AG04450 (cell line): ENCODE results near the gene ZNF117. TPM values are rescaled to one million over a fixed set of nuclear protein-coding genes. Genes with fewer than 3 reads are reported as not detected.
A peak's percentile ranks its signal among the peaks of the same experiment; 100 is the strongest.

Experiments used
- CTCF ChIA-PET: fragments of 300-600, 350-600 bp; formaldehyde crosslinking; extraction: SDS; loops from one replicate; lab custom pipeline; 2022; ENCODE audit warnings: antibody characterized with exemption, inconsistent platforms; lab: Charles Lee
- POLR2A ChIA-PET: fragments of 350-600 bp; formaldehyde crosslinking; extraction: SDS; loops from one replicate; lab custom pipeline; 2021; ENCODE audit warnings: antibody characterized with exemption, inconsistent platforms; lab: Yijun Ruan, JAX
- DNase-seq: peaks from one replicate; pipeline ENCODE4 v3.0.0-alpha.2; 2011; ENCODE audit warnings: low read depth, low spot score
- H3K27ac ChIP-seq: one replicate; pipeline ENCODE4 v1.5.1; 2012; ENCODE audit warnings: low read depth, low read length, control low read depth
- H3K27me3 ChIP-seq: one replicate; pipeline ENCODE4 v1.6.0; 2012; ENCODE audit warnings: low read length; ENCODE audit not compliant: control insufficient read depth, insufficient read depth
- H3K4me3 ChIP-seq: 2 replicates; pipeline ENCODE4 v1.5.1; 2011; ENCODE audit warnings: mild to moderate bottlenecking, low read depth, low read length, control low read depth
- H3K9me3 ChIP-seq: 2 replicates; pipeline ENCODE4 v1.5.1; 2012; ENCODE audit warnings: low read length; ENCODE audit not compliant: control insufficient read depth, insufficient read depth
- polyA plus RNA-seq: library from polyadenylated mRNA; depleted of rRNA; stranded (reverse); fragments of >200 nt; gene quantifications from 2 replicates; pipeline ENCODE4 v1.2.3, GENCODE V29; 2011
- TF ChIP-seq, protein P1 (sequence below): IDR thresholded peaks from 2 replicates; pipeline ENCODE4 v1.5.1; 2011; ENCODE audit warnings: low read depth, low read length, control low read depth, inconsistent platforms

ZNF117 gene
- polyA plus RNA-seq, 1 experiment, result 12.9 TPM

- Histone ChIP-seq H3K9me3 (peaks cover 49% of the 10 kb centered on the region), H3K4me3 (no peak overlapping the region), H3K27ac (no peak overlapping the region), H3K27me3 (no peaks in the 10 kb centered on the region)
- TF ChIP-seq, protein P1, sequence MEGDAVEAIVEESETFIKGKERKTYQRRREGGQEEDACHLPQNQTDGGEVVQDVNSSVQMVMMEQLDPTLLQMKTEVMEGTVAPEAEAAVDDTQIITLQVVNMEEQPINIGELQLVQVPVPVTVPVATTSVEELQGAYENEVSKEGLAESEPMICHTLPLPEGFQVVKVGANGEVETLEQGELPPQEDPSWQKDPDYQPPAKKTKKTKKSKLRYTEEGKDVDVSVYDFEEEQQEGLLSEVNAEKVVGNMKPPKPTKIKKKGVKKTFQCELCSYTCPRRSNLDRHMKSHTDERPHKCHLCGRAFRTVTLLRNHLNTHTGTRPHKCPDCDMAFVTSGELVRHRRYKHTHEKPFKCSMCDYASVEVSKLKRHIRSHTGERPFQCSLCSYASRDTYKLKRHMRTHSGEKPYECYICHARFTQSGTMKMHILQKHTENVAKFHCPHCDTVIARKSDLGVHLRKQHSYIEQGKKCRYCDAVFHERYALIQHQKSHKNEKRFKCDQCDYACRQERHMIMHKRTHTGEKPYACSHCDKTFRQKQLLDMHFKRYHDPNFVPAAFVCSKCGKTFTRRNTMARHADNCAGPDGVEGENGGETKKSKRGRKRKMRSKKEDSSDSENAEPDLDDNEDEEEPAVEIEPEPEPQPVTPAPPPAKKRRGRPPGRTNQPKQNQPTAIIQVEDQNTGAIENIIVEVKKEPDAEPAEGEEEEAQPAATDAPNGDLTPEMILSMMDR, result no peak
- no peak for DNase-seq
- ChIA-PET POLR2A (no interaction called here), CTCF (no interaction called here)
Measured at GRCh38 chr7:65001291-65001814, 10.5 kb upstream of the ZNF117 start.

DNA sequence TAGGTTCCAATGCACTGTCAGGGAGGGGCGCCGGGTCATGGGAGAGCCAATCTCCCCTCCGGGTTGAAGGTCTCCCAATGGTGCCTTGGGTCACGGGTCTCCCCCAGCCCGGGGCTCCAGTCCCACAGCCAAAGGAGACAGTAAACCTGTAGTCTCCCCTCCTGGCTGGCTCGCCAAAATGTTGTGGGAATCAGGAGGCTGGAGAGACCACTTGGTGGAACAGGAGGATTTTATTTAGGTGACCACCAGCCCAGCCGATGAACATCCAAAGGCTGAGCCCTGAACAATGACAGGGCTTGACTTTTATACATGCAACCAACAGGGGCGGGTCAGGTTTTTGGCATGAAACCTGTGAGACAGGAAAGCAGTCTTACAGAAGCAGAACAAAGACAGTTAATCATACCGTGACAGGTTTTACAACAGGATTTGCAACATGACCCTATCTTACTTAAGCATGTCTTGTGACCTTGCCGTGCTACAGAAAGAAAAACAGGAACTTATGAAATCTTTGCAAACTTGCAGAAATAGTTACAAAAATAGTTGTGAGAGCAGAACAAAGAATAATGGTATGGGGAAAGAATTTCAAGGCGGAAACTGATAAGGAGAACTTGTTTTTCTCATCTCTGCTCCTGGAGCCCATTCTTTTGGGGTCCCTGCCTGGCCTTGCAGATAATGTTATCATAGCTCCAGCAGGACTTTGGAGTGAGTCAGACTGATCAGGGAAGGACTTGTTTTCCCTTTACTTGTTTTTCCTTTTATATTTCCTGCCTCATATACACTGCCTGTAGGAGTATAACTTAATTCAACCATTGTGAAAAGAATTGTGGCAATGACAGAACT lies 8.5 kb upstream of the ZNF117 start:
- CTCF ChIA-PET, result no interaction called here
- DNase-seq, result no peak
- POLR2A ChIA-PET, result no interaction called here
- TF ChIP-seq, protein P1, result no peak
- H3K9me3 ChIP-seq, result peaks cover 69% of the 10 kb centered on the region
- no peak overlapping the region for H3K4me3 ChIP-seq
- no peak overlapping the region for H3K27ac ChIP-seq
- H3K27me3 ChIP-seq, result peaks cover 2% of the 10 kb centered on the region

DNA sequence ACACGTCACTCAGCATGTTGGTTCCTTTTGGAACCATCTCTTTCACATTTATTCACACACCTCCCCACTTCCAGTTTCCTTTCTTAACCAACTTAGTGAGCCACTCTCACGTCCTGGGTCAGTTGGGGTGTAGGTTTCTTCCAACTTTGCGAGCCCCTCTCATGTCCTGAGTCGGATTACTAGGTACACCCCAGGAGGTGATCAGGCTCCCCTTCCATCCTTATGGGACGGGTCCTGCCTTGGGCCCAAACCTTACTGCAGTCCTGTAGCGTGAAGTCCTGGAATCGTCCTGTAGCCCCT lies 8.0 kb upstream of the ZNF117 start:
- H3K27me3 ChIP-seq, result peaks cover 2% of the 10 kb centered on the region
- DNase-seq, result no peak
- TF ChIP-seq, protein P1, result no peak
- ChIA-PET CTCF (no interaction called here), POLR2A (no interaction called here)
- peaks cover 67% of the 10 kb centered on the region for H3K9me3 ChIP-seq
- no peak overlapping the region for H3K4me3 ChIP-seq
- no peak overlapping the region for H3K27ac ChIP-seq

DNA sequence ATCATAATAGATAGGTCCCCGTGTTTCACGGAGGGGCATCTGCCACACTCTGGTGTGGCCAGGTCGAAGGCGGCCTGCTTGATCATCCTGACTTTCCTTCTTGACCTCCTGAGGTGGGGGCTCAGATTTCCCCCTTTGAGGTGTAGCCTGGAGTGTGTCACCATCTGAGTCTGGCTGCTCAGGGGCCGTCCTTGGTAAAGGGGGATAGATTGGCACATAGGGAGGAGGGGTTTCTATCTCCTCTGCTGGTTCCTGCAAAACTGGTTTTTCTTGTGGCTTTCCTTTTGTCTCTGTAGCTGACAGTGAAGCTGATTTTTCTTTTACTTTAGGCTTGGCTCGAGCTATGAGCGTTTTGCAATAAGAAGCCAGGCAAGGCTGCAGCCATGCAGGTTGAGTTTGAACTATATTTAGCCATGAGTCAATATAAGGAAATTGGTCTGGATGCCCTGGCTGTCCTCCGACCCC lies 7.1 kb upstream of the ZNF117 start:
- Histone ChIP-seq H3K9me3 (peaks cover 67% of the 10 kb centered on the region), H3K4me3 (no peak overlapping the region), H3K27me3 (peaks cover 2% of the 10 kb centered on the region), H3K27ac (peak overlapping the region; percentile 31)
- TF ChIP-seq, protein P1, result no peak
- ChIA-PET CTCF (no interaction called here), POLR2A (no interaction called here)
- DNase-seq, result no peak

DNA sequence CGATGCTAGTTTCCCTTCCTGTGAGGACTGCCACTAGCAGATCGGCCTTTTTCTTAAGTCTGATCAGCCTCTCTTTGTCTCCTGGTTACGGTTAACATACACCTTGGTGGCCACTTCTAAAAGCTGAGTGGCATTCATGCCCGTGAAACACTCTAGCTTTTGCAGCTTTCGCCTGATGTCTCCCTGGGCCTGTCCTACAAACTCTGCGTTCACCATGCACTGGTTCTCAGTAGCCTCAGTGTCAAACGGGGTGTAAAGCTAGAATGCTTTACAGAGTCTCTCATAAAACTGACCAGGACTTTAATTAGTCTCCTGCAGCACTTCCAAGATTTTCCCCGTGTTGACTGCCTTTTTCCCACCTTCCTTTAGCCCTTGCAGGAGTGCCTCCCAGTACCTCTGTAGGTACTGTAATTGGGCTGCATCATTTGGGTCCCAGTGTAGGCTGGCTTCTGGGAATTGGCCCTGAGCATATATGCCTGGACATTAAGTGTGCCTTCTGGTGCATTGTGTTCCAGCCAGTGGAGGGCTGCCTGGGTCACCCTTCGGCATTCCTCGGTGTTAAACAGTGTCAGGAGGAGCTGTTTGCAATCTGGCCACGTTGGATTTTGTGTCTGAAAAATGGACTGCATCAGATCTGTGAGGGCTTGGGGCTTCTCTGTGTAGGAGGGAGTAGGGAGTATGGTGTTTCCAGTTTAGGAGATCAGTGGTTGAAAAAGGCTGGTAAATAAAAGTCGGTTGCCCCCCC lies 6.5 kb upstream of the ZNF117 start:
- Histone ChIP-seq H3K27ac (peak overlapping the region; percentile 31), H3K9me3 (peaks cover 72% of the 10 kb centered on the region), H3K27me3 (peaks cover 2% of the 10 kb centered on the region), H3K4me3 (no peak overlapping the region)
- no peak for DNase-seq
- POLR2A ChIA-PET, result no interaction called here
- TF ChIP-seq, protein P1, result no peak
- CTCF ChIA-PET, result no interaction called here
